HK-2 (cell line): ENCODE data around the gene CRTAC1.

ENCODE experiments used
- DNase-seq: peaks from one replicate; pipeline ENCODE4 v3.0.0-alpha.2; 2018; ENCODE audit not compliant: unreplicated experiment

Gene CRTAC1

DNA sequence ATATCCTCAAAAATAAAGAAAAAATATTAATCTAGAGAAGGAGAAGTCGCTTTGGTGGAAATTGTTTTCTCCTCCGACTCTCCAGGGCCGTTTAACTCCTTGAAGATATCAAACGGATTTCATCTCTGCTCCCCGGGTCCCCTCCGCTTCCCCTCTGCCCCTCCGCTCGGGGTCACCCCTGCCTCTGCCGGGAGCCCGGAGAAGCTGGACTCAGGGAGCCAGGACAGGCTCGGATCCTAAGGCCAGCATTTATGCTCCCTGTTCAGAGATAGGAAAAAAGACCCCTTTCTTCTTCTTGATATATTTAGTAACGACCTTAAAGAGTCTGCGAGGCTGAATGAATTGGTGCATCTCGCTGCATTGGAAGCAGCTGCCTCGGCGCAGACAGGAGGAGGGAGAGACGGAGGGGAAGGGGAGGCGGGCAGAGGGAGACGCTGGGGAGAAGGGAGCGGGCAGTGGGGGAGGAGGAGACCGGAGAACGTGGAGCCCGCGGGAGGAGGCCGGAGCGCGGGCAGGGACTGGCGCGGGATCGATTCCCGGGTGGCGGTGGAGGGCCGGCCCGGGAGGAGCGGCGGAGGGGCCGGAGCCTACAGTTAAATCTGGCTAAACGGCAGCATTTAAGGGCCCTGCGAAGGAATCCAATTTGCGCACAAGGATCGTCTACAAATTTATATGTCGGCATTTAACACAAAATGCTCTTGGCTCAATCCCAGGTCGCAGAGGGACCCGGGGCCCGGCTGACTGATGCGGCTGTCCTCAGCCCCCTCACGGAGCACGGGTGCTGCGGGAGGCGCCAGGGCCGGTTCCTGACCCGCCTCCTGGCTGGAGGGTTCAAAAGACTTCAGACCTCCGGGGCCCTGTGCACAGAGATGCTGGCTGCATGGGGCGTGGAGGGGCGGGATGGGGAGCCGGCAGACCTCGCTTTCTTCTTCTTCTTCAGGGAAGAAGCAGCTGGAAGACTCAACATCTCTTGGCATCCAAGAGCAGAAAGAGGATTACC, 55.6 kb downstream of the CRTAC1 start:
- no peak for DNase-seq

DNA sequence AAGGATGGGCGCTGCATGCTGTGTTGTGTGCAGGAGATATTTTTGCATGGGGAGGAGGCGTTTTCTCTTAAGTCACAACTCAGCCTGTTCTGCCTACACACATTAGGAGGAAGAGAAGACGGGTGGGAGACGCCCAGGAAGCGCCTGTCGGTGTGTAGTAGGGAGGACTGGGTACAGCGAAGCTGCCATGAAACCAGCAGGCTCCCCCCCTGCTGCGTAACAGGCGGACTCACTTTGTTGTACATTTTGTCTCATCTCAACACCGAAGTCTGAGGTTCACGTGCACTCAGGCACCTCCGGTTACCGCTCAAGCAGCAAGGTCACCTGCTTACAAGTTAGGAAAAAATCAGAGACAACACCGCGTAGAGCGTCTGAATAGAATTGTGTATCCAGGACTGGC, 56.3 kb downstream of the CRTAC1 start:
- DNase-seq, result no peak

DNA sequence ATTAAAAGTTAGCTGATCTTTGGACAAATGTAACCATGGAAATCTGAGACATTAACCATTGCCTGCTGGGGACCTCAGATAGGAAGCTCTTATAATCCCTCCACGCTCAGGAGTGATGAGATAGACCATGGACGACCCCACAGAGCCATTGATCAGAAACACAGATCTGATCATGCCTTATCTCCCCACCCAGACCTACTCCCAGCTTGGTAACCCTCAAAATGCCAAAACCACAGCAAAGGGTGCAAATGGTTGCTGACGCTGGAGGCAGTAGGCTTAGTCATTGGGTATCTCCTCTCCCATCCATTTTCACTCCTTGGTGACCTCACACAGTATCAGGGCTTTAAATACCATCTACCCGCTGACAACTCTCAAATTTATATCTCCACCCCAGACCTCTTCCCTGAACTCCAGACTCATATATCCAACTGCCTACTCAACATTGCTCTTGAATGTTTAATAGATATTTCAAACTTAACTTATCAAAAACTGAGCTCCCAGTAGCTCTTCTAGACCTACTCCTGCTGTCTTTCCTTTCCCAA, 60.8 kb downstream of the CRTAC1 start:
- DNase-seq, result no peak

- DNase-seq, result no peak
Observed at GRCh38 chr10:97964748-97965147, 65.7 kb downstream of the CRTAC1 start.

GRCh38 chr10:97961945-97962344, 68.5 kb downstream of the CRTAC1 start:
- no peak for DNase-seq

GRCh38 chr10:97960269-97961056, 70.0 kb downstream of the CRTAC1 start:
- no peak for DNase-seq

GRCh38 chr10:97949462-97949861, 81.0 kb downstream of the CRTAC1 start:
- DNase-seq, result no peak

GRCh38 chr10:97948822-97949221, 81.6 kb downstream of the CRTAC1 start:
- DNase-seq, result no peak

- DNase-seq, result no peak
Observed at GRCh38 chr10:97944772-97945171, 85.6 kb downstream of the CRTAC1 start.

- no peak for DNase-seq
Observed at GRCh38 chr10:97943294-97943693, 87.1 kb downstream of the CRTAC1 start.

GRCh38 chr10:97940534-97940933, 89.9 kb downstream of the CRTAC1 start:
- DNase-seq, result no peak

DNA sequence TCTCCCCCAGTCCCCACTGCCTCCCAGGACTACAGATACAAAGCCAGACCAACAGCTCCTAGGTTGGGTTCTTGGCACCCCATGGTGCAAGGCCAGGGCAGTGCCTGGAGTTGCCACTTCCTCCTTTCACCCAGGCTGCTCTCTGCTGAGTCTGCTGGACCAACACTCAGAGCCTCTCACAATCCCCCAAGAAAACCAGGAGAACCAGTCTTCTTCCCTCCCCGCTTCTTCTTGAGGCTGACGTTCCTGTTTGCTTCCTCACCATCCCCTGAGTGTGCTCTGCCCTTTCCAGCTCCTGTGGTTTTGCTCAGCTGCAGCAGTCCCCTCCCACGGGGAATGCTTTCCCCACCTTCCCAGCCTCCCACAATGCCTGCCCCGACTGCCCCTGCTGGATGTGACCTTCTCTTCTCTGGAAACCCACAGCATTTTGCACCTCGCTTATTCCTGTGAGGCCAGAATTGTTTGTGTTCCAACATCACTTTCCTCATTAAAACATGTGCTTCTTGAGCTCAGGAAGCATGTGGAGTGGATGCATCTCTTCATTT, 90.9 kb downstream of the CRTAC1 start:
- no peak for DNase-seq

- no peak for DNase-seq
Observed at GRCh38 chr10:97937928-97938327, 92.5 kb downstream of the CRTAC1 start.

DNA sequence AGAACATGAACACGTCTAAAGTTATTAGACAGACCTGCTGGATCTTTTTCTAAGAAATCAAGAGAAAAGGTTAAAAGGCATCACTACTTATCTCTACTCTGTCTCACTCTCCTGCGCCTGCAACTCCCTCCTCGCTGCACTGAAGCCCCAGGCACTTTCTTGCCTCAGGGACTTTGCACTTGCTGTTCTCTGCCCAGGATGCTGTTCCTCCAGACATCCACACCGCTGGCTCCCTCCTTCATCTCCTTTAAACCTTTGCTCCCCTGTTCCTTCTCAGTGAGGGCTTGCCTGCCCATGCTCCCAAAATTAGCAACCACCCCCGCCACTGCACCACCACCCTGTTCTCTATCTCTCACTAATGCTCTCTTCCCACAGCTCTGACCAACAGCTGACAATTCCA, 93.4 kb downstream of the CRTAC1 start:
- DNase-seq, result no peak

GRCh38 chr10:97936126-97936525, 94.3 kb downstream of the CRTAC1 start:
- DNase-seq, result no peak

GRCh38 chr10:97932932-97933530, 97.4 kb downstream of the CRTAC1 start:
- DNase-seq, result no peak

DNA sequence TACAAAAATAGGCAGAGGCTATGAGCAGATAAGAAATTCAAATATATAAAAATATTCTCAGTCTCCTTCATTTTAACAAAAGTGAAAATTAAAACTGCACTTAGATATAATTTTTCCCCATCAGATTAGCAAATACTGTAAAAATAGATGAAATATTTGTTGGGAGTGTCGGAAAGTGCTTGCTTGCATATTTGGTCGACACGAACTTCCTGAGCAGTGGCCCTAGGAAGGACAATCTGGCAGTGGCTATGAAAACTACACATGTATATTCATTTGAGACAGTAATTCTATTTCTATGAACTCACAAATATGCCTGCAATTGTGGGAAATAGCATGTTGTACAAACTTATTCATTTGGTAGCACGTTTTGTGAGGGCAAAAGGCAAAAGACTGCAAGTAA, 99.4 kb downstream of the CRTAC1 start:
- DNase-seq, result no peak

- DNase-seq, result no peak
Observed at GRCh38 chr10:97928897-97929296, 101.5 kb downstream of the CRTAC1 start.

- no peak for DNase-seq
Observed at GRCh38 chr10:97927622-97928021, 102.8 kb downstream of the CRTAC1 start.

- DNase-seq, result no peak
Observed at GRCh38 chr10:97926055-97926454, 104.4 kb downstream of the CRTAC1 start.

GRCh38 chr10:97925308-97925938, 105.0 kb downstream of the CRTAC1 start:
- DNase-seq, result no peak
